Gastrocnemius medialis (tissue), 4 donors: Measurements from ENCODE around the gene NCBP2. TPM values are rescaled to one million over a fixed set of nuclear protein-coding genes. Genes with fewer than 3 reads are reported as not detected.

Experiments used
- ATAC-seq, 2 donors: fragments of 150-250 bp; one replicate each; pipeline ENCODE4 v1.9.1; 2016
- DNase-seq, 2 donors: peaks; one replicate each; pipeline ENCODE4 v3.0.0-alpha.2; 2019
- H3K27ac ChIP-seq, 4 donors: fragments of 200-600 bp; sonication (generic); 1 replicate in 1 of 4; 2 replicates in 3 of 4; pipeline ENCODE4 v1.5.1; 2016 to 2018; ENCODE audit warnings: mild to moderate bottlenecking in 2 of 4, moderate library complexity in 1 of 4
- H3K27me3 ChIP-seq, 3 donors: fragments of 200-600 bp; sonication (generic) in 2 of 3; 1 replicate in 1 of 3; 2 replicates in 2 of 3; pipeline versions ENCODE4 v1.5.1 to v1.6.0; 2016 to 2019; ENCODE audit warnings: mild to moderate bottlenecking in 1 of 3, moderate library complexity in 1 of 3
- H3K36me3 ChIP-seq, 2 donors: fragments of 200-600 bp; sonication (generic) in 1 of 2; one replicate each; pipeline ENCODE4 v1.5.1; 2017 to 2018
- H3K4me1 ChIP-seq, 2 donors: fragments of 200-600 bp; sonication (generic) in 1 of 2; one replicate each; pipeline ENCODE4 v1.5.1; 2016 to 2017; ENCODE audit warnings: mild to moderate bottlenecking in 2 of 2
- H3K4me3 ChIP-seq, 4 donors: fragments of 200-600 bp; sonication (generic) in 3 of 4; 1 replicate in 1 of 4; 2 replicates in 3 of 4; pipeline ENCODE4 v1.5.1; 2016 to 2019; ENCODE audit warnings: mild to moderate bottlenecking in 2 of 4
- H3K9me3 ChIP-seq, 3 donors: fragments of 200-600 bp; sonication (generic) in 2 of 3; 1 replicate in 1 of 3; 2 replicates in 2 of 3; pipeline ENCODE4 v1.5.1; 2016 to 2019
- POLR2A ChIP-seq, 2 donors: fragments of 450-650 bp; IDR thresholded peaks; one replicate each; pipeline ENCODE4 v1.6.1; 2017; ENCODE audit warnings: antibody characterized with exemption in 2 of 2, mild to moderate bottlenecking in 2 of 2, moderate library complexity in 2 of 2
- in situ Hi-C, 4 donors: fragments of 200-750 bp; cut with MboI; loops; one replicate each; pipeline versions ENCODE4 v1.15.0 to v1.8.0; 2017; ENCODE audit warnings: low sequenced_read_pairs in 4 of 4
- intact Hi-C: fragments of 100-400 bp; cut with DNase I; formaldehyde crosslinking; loops from one replicate; pipeline ENCODE4 v1.15.1; 2023; ENCODE audit warnings: low total_unique reads
- total RNA-seq, 4 donors: library from RNA; depleted of rRNA; stranded (reverse); fragments of >200 nt; gene quantifications; one replicate each; pipeline versions ENCODE4 v1.1.0 to v1.2.3, GENCODE V29; 2016
- TF ChIP-seq, protein P1 (sequence below), 5 experiments: fragments of 450-650 bp in 3 of 5; fragments of 200-600 bp in 2 of 5; sonication (generic) in 2 of 5; IDR thresholded peaks in 4 of 5; conservative IDR thresholded peaks in 1 of 5; 1 replicate in 4 of 5; 2 replicates in 1 of 5; pipeline ENCODE4 v1.5.1; 2016 to 2019; ENCODE audit warnings: antibody characterized with exemption in 5 of 5, mild to moderate bottlenecking in 3 of 5, moderate library complexity in 3 of 5

The NCBP2 gene
- total RNA-seq, 4 donors from 2014 or later = 23.4 to 29.9 (median 27.5) TPM

GRCh38 chr3:196949750-196950149, 7.4 kb upstream of the NCBP2 start:
- H3K9me3 ChIP-seq = no peaks in the 10 kb centered on the region
- intact Hi-C loops = no loop called here
- no peak overlapping the region for H3K27ac ChIP-seq
- H3K27me3 ChIP-seq = no peaks in the 10 kb centered on the region
- H3K36me3 ChIP-seq = no peaks in the 10 kb centered on the region
- H3K4me1 ChIP-seq = peaks cover 0 to under 1% of the 10 kb centered on the region in 2 donors
- no peak for TF ChIP-seq POLR2A (IDR thresholded peaks at IDR 0.05)
- TF ChIP-seq, protein P1, sequence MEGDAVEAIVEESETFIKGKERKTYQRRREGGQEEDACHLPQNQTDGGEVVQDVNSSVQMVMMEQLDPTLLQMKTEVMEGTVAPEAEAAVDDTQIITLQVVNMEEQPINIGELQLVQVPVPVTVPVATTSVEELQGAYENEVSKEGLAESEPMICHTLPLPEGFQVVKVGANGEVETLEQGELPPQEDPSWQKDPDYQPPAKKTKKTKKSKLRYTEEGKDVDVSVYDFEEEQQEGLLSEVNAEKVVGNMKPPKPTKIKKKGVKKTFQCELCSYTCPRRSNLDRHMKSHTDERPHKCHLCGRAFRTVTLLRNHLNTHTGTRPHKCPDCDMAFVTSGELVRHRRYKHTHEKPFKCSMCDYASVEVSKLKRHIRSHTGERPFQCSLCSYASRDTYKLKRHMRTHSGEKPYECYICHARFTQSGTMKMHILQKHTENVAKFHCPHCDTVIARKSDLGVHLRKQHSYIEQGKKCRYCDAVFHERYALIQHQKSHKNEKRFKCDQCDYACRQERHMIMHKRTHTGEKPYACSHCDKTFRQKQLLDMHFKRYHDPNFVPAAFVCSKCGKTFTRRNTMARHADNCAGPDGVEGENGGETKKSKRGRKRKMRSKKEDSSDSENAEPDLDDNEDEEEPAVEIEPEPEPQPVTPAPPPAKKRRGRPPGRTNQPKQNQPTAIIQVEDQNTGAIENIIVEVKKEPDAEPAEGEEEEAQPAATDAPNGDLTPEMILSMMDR (IDR thresholded peaks at IDR 0.05 in 4 of 5, conservative IDR thresholded peaks at IDR 0.05 in 1 of 5) = no peak
- no peak overlapping the region for H3K4me3 ChIP-seq
- no peak for ATAC-seq
- in situ Hi-C loops = loop anchor here in 3 of 4 donors (10.0 to 25.0 kb wide), 4 partner anchors 87 to 387 kb away; partner anchors contain the start of genes FBXO45 (in 1 of the 3), PAK2 (in 1 of the 3), SENP5 (in 1 of the 3) and WDR53 (in 1 of the 3)
- DNase-seq = no peak

DNA sequence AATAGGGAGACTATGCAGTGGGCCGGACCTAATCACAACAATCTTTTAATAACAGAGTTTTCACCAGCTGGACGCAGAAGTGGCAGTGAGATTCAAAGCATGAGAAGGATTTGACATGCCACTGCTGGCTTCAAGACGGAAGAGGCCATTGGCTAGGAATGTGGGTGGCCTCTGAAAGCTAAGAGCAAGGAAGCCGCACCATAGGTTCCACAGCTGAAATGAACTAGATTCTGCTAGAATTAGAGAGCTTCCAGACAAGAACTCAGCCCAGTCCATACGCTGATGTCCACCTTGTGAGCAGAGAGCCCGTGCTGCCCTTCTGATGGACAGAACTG, 6.9 kb upstream of the NCBP2 start:
- no peaks in the 10 kb centered on the region for H3K27me3 ChIP-seq
- H3K4me1 ChIP-seq = peaks cover under 1 to 6% of the 10 kb centered on the region in 2 donors
- ATAC-seq = no peak
- intact Hi-C loops = no loop called here
- TF ChIP-seq, protein P1 (IDR thresholded peaks at IDR 0.05 in 4 of 5, conservative IDR thresholded peaks at IDR 0.05 in 1 of 5) = no peak
- TF ChIP-seq POLR2A (IDR thresholded peaks at IDR 0.05) = no peak
- H3K9me3 ChIP-seq = no peaks in the 10 kb centered on the region
- no peak overlapping the region for H3K27ac ChIP-seq
- no peak overlapping the region for H3K4me3 ChIP-seq
- in situ Hi-C loops = loop anchor here in 1 of 4 donors (10.0 to 25.0 kb wide), 2 partner anchors 214 to 387 kb away; partner anchors contain the start of genes FBXO45, PAK2 and WDR53
- H3K36me3 ChIP-seq = no peaks in the 10 kb centered on the region
- no peak for DNase-seq

GRCh38 chr3:196948442-196949284, 6.3 kb upstream of the NCBP2 start:
- Histone ChIP-seq H3K4me3 (no peak overlapping the region), H3K9me3 (no peaks in the 10 kb centered on the region), H3K27ac (no peak overlapping the region), H3K27me3 (no peaks in the 10 kb centered on the region), H3K36me3 (no peaks in the 10 kb centered on the region), H3K4me1 (peaks cover 7 to 12% of the 10 kb centered on the region in 2 donors)
- DNase-seq = no peak
- intact Hi-C loops = no loop called here
- no peak for ATAC-seq
- in situ Hi-C loops = loop anchor here in 1 of 4 donors (10.0 to 25.0 kb wide), 2 partner anchors 214 to 386 kb away; partner anchors contain the start of genes FBXO45, PAK2 and WDR53
- TF ChIP-seq, protein P1 (IDR thresholded peaks at IDR 0.05 in 4 of 5, conservative IDR thresholded peaks at IDR 0.05 in 1 of 5) = no peak
- no peak for TF ChIP-seq POLR2A (IDR thresholded peaks at IDR 0.05)

- Histone ChIP-seq H3K36me3 (no peaks in the 10 kb centered on the region), H3K27me3 (no peaks in the 10 kb centered on the region), H3K9me3 (no peaks in the 10 kb centered on the region), H3K4me1 (peaks cover 11 to 19% of the 10 kb centered on the region in 2 donors), H3K4me3 (no peak overlapping the region), H3K27ac (no peak overlapping the region)
- TF ChIP-seq, protein P1 (IDR thresholded peaks at IDR 0.05 in 4 of 5, conservative IDR thresholded peaks at IDR 0.05 in 1 of 5) = no peak
- no peak for TF ChIP-seq POLR2A (IDR thresholded peaks at IDR 0.05)
- DNase-seq (no peak), ATAC-seq (no peak)
- in situ Hi-C loops (loop anchor here in 1 of 4 donors (10.0 to 25.0 kb wide), 2 partner anchors 213 to 386 kb away; partner anchors contain the start of genes FBXO45, PAK2 and WDR53), intact Hi-C loops (no loop called here)
These were observed 5.6 kb upstream of the NCBP2 start for GRCh38 chr3:196947860-196948441.
